OCI-LY3 (cell line): Measurements from ENCODE around the gene ZNF560.

Experiments
- H2AFZ ChIP-seq: fragments of 200-600, 300-600 bp; shearing (Covaris generic); 2 replicates; pipeline ENCODE4 v1.6.0; 2014; ENCODE audit warnings: antibody characterized with exemption, low read depth, low read length
- H3K27ac ChIP-seq: fragments of 200-600, 300-600 bp; sonication (generic); 2 replicates; pipeline ENCODE4 v1.5.1; 2014; ENCODE audit warnings: mild to moderate bottlenecking, low read length, moderate library complexity, mixed read lengths
- H3K27me3 ChIP-seq: fragments of 200-600, 300-600 bp; sonication (generic); 2 replicates; pipeline ENCODE4 v1.6.1; 2014; ENCODE audit warnings: low read depth, low read length, mixed read lengths
- H3K36me3 ChIP-seq: fragments of 200-600, 300-600 bp; sonication (generic); replicated peaks from 2 replicates; pipeline ENCODE3; 2014; ENCODE audit warnings: low read depth, low read length, mixed read lengths
- H3K4me1 ChIP-seq: fragments of 300-600, 200-600 bp; sonication (generic); 2 replicates; pipeline ENCODE4 v1.6.1; 2014; ENCODE audit warnings: low read length, mixed read lengths
- H3K4me2 ChIP-seq: fragments of 200-600, 300-600 bp; sonication (generic); 2 replicates; pipeline ENCODE4 v1.6.1; 2014; ENCODE audit warnings: low read length, mixed read lengths
- H3K4me3 ChIP-seq: fragments of 300-600, 200-600 bp; sonication (generic); 2 replicates; pipeline ENCODE4 v1.5.1; 2014; ENCODE audit warnings: antibody characterized with exemption, mild to moderate bottlenecking, low read length, moderate library complexity
- H3K79me2 ChIP-seq: fragments of 300-600, 200-600 bp; shearing (Covaris generic); 2 replicates; pipeline ENCODE4 v1.6.1; 2014; ENCODE audit warnings: mild to moderate bottlenecking, low read length, mixed read lengths
- H3K9ac ChIP-seq: fragments of 300-600, 200-600 bp; shearing (Covaris generic); 2 replicates; pipeline ENCODE4 v1.6.0; 2014; ENCODE audit warnings: mild to moderate bottlenecking, low read length, moderate library complexity
- H3K9me3 ChIP-seq: fragments of 200-600, 300-600 bp; shearing (Covaris generic); 2 replicates; pipeline ENCODE4 v1.6.1; 2014; ENCODE audit warnings: low read length, mixed read lengths; ENCODE audit not compliant: insufficient read depth
- H4K20me1 ChIP-seq: fragments of 200-600, 300-600 bp; sonication (generic); 2 replicates; pipeline ENCODE4 v1.6.1; 2016; ENCODE audit warnings: low read length, mixed read lengths; ENCODE audit not compliant: insufficient read depth
- EZH2phosphoT487 ChIP-seq: fragments of 200-600 bp; shearing (Covaris generic); IDR thresholded peaks from 2 replicates; pipeline ENCODE4 v1.6.1; 2018; ENCODE audit warnings: antibody characterized with exemption, mixed run types, low read depth
- TF ChIP-seq, protein P1 (sequence below): fragments of 200-600, 300-600 bp; sonication (generic); IDR thresholded peaks from 2 replicates; pipeline ENCODE4 v1.5.1; 2014; ENCODE audit warnings: antibody characterized with exemption, low read length, low read depth

ZNF560 gene

DNA sequence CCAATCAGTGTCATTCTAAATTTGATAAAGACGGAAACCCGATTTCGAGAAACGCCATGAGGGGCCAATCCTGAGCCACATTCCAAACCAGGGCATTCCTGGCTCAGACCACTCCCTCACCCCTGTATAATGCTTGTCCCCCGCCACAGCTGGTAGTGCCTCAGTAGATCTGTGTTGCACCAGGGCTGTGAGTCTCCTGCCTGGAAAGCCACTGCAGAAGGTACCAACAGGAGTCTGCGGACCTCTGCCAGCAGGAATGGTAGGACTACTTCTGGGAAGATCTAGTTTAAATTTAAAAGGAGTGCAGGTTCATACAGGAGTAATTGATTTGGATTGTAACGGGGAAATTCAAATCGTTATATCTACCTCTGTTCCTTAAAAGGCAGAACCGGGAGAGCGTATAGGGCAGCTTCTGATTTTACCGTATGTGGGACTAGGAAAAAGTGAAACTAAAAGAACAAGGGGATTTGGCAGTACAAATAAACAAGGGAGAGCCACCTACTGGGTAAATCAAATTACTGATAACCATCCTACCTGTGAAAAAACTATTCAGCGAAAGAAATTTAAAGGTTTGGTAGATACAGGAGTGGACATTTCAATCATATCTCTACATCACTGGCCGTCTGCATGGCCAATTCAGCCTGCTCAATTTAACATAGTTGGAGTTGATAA, 42.3 kb downstream of the ZNF560 start:
- H3K4me3 ChIP-seq: no peak overlapping the region
- H3K4me1 ChIP-seq: no peaks in the 10 kb centered on the region
- H3K36me3 ChIP-seq: no peaks in the 10 kb centered on the region
- no peaks in the 10 kb centered on the region for H4K20me1 ChIP-seq
- no peak overlapping the region for H3K4me2 ChIP-seq
- H3K27ac ChIP-seq: no peak overlapping the region
- no peak overlapping the region for H3K9ac ChIP-seq
- no peak overlapping the region for H2AFZ ChIP-seq
- TF ChIP-seq EZH2phosphoT487: no peak
- TF ChIP-seq, protein P1, sequence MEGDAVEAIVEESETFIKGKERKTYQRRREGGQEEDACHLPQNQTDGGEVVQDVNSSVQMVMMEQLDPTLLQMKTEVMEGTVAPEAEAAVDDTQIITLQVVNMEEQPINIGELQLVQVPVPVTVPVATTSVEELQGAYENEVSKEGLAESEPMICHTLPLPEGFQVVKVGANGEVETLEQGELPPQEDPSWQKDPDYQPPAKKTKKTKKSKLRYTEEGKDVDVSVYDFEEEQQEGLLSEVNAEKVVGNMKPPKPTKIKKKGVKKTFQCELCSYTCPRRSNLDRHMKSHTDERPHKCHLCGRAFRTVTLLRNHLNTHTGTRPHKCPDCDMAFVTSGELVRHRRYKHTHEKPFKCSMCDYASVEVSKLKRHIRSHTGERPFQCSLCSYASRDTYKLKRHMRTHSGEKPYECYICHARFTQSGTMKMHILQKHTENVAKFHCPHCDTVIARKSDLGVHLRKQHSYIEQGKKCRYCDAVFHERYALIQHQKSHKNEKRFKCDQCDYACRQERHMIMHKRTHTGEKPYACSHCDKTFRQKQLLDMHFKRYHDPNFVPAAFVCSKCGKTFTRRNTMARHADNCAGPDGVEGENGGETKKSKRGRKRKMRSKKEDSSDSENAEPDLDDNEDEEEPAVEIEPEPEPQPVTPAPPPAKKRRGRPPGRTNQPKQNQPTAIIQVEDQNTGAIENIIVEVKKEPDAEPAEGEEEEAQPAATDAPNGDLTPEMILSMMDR: no peak
- H3K79me2 ChIP-seq: no peaks in the 10 kb centered on the region
- peaks cover 25% of the 10 kb centered on the region for H3K9me3 ChIP-seq
- no peaks in the 10 kb centered on the region for H3K27me3 ChIP-seq

DNA sequence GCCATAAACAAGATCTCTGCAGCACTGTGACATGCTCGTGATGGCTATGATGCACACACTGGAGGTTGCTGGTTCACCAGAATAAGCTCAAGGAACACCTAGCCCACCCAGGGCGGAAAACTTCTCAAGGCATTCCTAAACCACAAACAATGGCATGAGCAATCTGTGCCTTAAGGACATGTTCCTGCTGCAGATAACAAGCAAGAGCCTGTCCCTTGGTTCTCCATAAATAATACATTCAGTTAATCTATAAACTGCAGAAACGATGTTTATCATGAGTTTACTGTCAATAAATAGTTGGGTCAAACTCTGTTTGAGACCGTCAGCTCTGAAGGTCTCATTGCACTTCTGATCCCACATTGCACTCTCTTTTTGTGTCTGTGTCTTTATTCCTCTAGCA, 44.5 kb downstream of the ZNF560 start:
- Histone ChIP-seq H3K27ac (no peak overlapping the region), H3K4me2 (no peak overlapping the region), H3K9ac (no peak overlapping the region), H3K79me2 (no peaks in the 10 kb centered on the region), H3K4me3 (no peak overlapping the region), H3K27me3 (no peaks in the 10 kb centered on the region), H3K9me3 (peaks cover 42% of the 10 kb centered on the region), H3K36me3 (no peaks in the 10 kb centered on the region), H2AFZ (no peak overlapping the region), H3K4me1 (no peaks in the 10 kb centered on the region), H4K20me1 (no peaks in the 10 kb centered on the region)
- TF ChIP-seq, protein P1: no peak
- no peak for TF ChIP-seq EZH2phosphoT487

DNA sequence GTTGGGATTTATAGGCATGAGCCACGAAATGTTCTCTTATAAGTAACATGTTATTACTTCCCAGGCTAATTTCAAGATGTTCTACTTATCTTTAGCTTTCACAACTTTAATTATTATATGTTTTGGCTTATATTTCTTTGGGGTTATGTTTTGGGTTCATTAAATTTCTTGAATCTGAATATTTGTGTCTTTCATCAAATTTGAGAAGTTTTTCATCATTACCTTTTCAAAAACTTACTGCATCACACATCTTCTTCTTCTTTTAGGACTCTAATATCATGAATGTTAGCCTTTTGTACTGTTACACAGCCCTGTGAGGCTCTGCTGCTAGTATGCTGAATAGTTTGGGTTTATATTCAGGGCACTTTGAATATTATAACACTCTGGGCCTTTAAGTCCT, 53.4 kb downstream of the ZNF560 start:
- H3K4me2 ChIP-seq: no peak overlapping the region
- no peaks in the 10 kb centered on the region for H3K27me3 ChIP-seq
- H3K36me3 ChIP-seq: peaks cover 27% of the 10 kb centered on the region
- no peak overlapping the region for H3K27ac ChIP-seq
- no peak overlapping the region for H3K9ac ChIP-seq
- H3K4me1 ChIP-seq: no peaks in the 10 kb centered on the region
- no peaks in the 10 kb centered on the region for H3K79me2 ChIP-seq
- H3K4me3 ChIP-seq: no peak overlapping the region
- TF ChIP-seq, protein P1: no peak
- TF ChIP-seq EZH2phosphoT487: no peak
- H2AFZ ChIP-seq: no peak overlapping the region
- no peaks in the 10 kb centered on the region for H4K20me1 ChIP-seq
- H3K9me3 ChIP-seq: peaks cover 44% of the 10 kb centered on the region

DNA sequence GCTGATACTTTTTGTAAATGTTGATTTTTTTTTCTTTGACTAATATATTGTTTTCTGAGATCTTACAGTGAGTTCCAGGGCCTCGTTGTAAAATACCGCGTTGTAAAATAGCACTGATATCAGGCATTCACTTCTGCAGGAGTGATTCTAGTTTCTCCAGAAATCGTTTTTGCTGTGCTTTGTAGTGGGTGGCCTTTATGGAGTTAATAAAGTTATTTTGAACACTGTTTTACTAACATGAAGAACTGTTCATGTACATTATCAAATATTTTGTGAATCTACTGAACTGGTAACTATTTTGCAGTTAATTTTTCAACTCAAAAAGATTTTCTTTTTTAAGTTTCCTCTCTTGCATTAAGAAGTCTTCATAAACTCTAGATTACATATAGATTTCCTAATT, 62.1 kb downstream of the ZNF560 start:
- H3K4me3 ChIP-seq: peak overlapping the region; percentile 93
- no peak overlapping the region for H3K27ac ChIP-seq
- TF ChIP-seq, protein P1: no peak
- no peak for TF ChIP-seq EZH2phosphoT487
- peak overlapping the region; percentile 88 for H3K4me2 ChIP-seq
- H3K4me1 ChIP-seq: peaks cover 16% of the 10 kb centered on the region
- H3K27me3 ChIP-seq: no peaks in the 10 kb centered on the region
- no peak overlapping the region for H3K9ac ChIP-seq
- peaks cover 49% of the 10 kb centered on the region for H3K36me3 ChIP-seq
- peaks cover 28% of the 10 kb centered on the region for H3K79me2 ChIP-seq
- H3K9me3 ChIP-seq: peaks cover 6% of the 10 kb centered on the region; the same call in 1 of the 2 replicates
- H2AFZ ChIP-seq: no peak overlapping the region
- H4K20me1 ChIP-seq: no peaks in the 10 kb centered on the region
